Stimulated activated CD4-positive, alpha-beta T cell treated with anti-CD3 and anti-CD28 coated beads, Interleukin-12 subunit alpha, Interleukin-12 subunit beta, amount 100 ng/mL, for 24 hours (primary cell): Measurements from ENCODE around the gene LECT2.

Source experiments
- DNase-seq, 2 experiments: peaks; one replicate each; pipeline ENCODE4 v3.0.0-alpha.2; 2020; ENCODE audit warnings: low read depth in 2 of 2

The LECT2 gene

DNA sequence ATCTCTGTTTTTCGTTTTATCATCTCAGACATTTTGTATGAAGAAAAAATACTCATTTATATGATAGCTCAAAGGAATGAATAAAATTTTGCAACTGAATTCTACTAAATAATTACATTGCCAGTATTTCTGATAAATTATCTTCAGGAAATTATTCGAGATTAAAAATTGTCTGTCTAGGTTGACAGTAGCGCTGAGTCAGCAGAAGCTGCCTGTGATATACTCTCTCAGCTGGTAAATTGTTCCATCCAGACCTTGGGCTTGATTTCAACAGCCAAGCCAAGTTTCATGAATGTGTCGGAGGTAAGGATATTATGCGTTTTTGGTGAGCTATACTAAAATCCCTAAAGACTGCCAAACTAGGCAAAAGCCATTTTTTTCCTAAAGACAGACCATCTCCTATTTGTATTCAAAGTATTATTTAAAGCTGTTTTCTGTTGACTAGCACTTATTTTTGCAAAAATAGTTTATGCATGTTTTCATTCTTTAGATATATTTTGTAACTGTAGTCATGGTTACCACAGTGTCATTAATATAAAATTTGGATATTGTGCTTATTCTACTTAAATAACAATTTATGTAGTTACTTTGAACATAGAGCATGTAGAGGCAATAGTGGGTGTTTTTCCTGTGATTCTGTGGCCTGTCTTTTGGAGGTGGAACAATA, 17.4 kb downstream of the LECT2 start:
- DNase-seq = no peak

DNA sequence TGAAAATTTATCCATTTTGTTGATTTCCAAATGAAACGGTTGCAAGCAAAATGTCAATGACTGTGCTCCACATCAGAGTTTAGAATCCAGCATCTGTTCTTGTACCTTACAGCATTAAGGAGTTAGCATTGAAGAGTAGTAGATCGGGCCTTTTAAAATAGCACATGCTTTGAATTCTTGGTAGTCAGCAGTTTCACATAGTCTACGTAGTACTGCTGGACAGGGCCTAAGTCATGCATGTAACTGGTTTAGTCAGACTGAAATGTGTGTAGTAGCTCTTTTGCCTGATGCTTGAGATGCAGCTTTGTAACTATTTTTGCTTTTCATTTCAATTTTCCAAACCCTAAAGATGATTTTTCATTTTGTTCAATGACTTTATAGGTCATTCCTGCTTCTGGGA, 19.8 kb downstream of the LECT2 start:
- DNase-seq = no peak

DNA sequence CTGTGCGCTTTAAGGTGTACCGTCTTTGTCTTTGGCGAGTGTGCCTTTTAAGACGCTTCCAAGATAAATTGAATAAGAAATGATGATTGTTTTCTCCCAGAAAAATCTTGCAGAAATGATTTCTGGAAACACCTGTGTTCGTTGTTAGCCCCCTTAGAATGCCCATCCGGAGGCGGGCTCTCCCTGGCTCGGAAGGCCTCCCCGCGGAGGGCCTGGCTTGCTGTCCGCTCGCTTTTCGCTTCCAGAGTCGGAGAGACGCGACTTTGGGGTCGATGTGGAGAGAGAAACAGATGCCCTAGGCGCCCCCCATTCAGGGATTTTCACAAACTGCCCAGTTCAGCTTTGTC, 23.9 kb downstream of the LECT2 start:
- DNase-seq = no peak

DNA sequence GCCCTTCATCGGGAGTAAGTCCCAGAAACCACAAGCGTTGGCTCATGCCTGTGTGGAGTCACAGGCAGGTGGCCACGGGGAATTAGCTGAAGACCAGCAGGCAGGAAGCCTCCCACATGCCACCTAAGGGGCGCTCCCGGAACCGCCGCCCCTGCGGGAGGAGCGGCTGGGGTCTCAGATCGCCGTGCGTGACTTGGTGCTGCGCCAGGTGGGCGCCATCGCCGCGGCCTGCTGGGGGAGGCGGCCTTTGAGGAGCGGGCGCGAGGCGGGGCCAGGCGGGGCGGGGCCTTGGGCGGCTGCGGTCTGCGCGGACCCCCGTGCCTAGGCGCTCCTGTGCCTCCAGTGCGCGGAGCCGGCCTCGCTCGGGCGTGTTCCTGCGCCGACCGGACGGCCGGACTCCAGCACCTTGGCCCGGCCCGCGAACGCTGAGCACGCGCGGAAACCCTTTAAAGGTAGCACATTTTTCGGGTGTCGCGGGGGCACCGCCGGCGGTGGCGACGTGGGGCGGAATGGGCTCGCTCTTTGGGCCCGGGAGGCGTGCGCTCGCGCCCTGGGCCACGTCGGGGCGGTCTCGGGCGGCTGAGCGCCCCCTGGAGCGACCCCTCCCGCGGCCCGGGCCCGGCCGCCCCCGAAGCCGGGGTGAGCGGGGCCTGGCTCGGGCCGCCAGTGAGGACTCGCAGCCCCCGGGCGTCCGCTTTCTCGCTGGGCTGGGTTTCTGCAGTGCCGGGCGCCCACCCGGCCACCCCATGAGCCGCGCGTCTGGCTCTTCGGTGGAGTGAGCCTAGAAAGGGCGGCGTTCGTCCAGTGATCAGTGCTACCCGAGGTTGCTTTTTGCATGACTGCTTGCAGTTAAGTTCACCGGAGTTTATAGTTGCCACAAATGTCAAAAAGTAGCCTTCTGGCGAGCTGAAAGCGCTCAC, 24.5 kb downstream of the LECT2 start:
- no peak for DNase-seq

DNA sequence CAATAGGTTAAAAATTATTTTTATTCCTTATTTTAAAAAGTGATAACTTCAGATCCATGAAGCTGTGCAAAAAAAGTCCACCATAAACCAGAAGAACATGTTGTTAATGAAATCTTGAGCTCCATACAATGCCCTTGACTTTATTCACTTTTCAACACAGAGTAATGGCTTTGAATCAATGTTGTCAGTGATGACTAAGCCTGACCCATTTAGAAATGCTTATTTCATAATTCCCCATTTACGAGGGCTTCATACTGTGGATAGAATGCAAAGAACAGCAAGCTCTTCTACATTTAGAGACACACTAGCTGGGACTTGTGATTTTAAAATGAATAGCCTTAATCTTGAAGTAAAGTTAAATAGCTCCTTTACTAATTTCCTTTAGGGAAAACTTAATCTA, 33.4 kb downstream of the LECT2 start:
- no peak for DNase-seq

DNA sequence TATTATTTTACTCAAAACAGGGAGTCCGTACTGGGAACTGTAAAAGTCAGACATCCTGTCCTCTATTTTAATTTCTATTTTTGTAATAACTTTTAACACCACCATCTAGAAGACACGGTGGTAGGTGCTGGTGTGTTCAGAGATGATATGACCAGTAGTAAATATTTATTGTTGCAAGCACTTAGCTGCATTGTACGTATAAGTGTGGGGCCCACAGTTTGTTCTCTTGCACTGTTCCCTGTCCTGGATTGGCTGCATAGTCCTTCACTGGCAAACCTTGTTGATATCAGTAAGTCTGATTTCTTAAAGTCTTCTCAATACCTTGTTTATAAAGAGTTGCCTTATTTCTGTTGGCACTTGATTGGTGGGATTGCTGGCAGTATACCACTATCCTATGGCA, 34.6 kb downstream of the LECT2 start:
- no peak for DNase-seq

DNA sequence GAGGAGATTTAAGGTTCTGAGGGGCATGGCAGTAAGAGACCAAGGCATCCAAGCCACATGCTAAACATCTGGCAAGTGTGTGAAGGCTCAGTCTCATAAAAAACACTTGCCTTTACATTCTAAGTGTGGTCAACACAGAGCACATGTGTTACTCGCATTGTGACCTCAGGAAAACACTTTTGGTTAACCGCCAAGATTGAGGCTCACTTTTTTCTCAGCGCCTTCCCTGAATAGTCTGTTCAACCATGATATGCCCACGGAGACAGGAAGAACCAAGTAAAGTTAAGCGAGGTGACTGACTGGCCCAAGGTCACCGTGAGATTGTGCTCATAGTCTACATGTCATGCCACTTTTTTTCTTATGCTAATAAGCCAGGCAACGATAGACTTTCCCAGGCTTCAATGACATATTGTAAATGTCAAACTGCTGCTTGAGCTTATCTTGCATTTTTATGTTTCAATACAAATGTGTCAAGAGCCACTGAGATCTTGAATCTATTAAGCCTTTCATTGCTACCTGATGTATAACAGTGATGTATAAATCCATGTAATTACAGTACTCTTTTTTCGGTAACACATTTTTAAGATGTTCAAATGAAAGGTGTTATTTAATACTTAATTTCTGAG, 38.0 kb downstream of the LECT2 start:
- DNase-seq = no peak

DNA sequence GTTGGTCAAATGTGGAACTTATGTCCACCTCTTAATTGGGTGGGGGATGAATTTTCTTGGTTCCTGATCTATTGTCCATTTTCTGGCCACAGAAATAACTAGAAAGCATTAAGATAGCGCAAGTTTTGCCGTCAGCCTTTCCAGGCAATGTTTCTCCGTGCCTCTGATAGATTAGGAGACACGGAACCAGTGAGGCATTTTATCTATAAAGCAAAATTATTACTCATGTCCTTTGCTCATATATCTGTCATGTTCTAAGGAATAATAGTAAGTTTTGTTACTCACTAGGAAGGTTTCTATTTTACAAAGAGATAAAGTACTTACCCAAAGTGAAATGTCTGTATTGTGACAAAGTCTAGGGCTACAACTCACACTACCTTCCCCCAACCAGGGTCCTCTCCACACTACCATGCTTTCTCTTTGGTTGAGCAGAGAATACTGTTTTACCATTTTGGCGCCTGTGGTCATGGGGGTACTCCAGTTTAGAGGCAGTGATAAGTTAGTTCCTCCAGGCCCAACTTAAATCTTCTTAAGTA, 39.2 kb downstream of the LECT2 start:
- DNase-seq = no peak

DNA sequence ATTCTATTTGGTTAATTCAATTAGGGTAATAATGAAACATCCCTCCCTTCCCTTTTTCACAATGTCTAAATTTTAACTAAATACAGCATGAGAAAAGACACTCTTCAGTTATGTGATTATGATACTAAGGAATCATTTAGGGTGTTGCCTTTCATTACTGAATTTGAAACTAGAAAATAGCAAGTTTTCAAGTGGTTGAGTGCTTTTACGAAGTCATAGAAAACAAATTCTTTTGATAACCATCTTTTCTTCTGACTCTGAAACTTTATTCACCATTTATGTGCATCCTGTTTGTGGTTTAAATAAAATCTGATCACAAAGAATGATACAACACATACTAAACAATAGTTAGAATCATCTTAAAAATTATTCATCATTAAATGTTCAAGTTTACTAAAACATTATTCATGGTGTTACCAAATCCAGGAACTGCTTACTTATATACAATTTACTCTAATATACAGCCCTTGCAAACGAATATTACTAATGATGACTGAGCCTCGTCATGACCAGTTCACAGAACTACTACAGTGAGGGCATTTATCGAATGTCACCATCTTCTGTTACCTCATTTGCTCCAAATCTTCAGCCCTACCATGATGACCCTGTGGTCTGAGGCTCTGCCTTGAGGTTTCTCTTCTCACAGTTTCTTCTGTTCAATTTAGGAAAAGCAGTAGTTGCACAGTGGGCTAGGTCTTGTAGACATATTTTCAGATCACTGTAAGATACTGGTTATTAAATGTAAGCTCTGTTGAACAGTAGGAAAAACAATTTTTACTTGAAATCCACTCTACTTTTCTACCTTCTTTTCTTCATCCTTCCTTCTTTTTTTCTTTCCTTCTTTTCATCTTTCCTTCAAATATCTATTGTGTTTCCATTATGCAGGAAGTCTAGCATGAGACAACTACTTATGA, 40.8 kb downstream of the LECT2 start:
- no peak for DNase-seq

DNA sequence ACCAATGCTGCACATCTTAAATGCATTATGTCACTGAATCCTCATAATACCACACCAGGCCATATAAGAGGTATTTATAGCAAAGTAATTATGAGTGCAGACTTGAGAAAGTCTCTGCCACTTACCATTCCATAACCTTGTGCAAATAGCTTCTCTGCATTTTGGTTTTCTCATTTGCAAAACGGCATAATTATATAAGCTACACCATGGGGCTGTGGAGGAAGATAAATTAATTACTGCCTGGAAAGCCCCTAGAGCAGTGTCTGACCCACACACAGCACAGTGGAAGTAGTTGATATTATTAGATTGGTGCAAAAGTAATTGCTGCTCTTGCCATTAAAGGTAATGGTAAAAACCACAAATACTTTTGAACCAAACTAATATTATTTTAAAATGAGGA, 49.6 kb downstream of the LECT2 start:
- DNase-seq = no peak

DNA sequence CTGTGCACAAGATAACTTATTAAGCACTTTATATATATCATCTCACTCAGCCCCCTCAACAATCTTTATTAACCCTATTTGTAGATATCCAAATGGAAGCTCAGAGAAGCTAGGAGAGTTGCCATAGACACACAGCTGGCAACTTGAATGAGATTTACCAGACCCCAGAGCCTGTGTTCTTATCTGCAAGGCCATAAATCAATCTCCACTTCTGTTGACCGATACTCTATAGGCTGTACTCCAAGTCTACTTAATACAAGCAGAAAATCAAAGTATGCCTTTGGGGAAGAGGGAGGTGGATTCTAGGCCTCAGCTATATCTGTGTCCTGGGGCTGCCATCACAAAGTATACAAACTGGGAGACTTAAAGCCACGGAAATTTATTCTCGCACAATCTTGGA, 53.1 kb downstream of the LECT2 start:
- no peak for DNase-seq

DNA sequence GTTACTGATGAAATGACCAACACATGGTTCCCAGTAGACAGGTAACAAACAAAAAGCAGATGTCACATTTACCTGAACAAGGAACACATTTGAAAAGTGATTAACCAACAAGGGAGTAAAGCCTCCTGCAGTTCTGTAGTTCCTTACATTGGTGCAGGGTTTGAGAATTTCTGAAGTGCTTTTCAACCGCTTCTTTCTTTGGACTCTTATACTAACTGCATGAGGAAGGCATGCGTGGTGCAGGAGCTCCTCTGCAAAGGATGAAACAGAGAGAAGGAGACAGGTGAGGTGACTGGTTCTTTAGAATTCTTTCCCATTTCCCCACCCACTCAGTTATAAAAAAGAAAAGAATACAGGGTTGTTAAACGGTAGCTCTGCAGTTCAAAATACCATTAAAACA, 54.5 kb downstream of the LECT2 start:
- no peak for DNase-seq

DNA sequence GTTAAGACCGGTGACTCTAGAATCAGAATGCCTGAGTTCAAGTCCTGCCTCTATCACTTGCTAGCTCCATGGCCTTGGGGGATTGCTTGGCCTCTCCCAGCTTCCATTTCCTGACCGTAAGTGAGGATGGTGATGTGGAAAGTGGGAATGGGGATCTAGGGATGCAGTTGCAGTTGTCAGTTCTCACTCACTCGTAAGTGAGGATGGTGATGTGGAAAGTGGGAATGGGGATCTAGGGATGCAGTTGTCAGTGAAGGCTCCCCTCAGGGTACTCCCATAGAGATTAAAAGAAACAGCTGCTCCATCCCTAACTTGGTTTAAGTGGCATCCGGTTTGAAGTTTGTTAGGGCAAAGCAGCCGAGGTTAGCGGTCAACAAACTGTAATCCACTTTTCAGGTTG, 56.1 kb downstream of the LECT2 start:
- DNase-seq = no peak
